Measurements from ENCODE around the gene ASIP. TPM values are rescaled to one million over a fixed set of nuclear protein-coding genes. Genes with fewer than 3 reads are reported as not detected.

ASIP gene
- total RNA-seq, 6 experiments from 2014 or later, result 0.42 TPM; not detected in 5

DNA sequence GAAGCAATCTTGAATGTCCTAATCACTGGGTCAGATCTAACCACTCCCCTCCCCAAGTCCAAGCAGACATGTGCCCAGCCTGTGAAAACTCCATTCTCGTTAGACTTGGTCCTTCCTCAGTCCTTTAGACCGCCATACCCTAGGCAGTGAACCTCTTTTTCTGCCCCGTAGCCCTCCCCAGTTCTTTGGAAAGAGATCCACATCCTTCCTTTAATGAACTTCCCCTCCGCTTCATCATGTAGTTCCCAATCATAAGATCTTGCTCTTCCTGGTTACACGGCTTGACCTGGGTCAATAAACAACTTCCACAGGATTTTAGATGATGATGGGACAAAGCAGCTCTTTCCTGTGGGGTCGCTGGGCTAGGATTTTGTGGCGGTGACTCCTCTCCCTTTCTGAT is 52.4 kb downstream of the ASIP start:
- no peak for DNase-seq
- H3K27me3 ChIP-seq, result no peaks in the 10 kb centered on the region
- H3K36me3 ChIP-seq, result peaks cover 6 to 56% (median 25%) of the 10 kb centered on the region in 4 donors
- no peak overlapping the region for H3K27ac ChIP-seq
- intact Hi-C loops (cut with DNase I), result no loop called here
- peaks cover 0 to 18% (median 8%) of the 10 kb centered on the region in 4 donors for H3K4me1 ChIP-seq
- peak; percentile 24 to 51 (median 35) for ATAC-seq
- H3K4me3 ChIP-seq, result no peak overlapping the region
- 56% methylated on average over 7 of the region's 7 CpGs for WGBS (ENCODE audit: insufficient coverage, low coverage, low lambda C conversion rate, missing lambda C conversion rate)
- H3K9me3 ChIP-seq, result no peaks in the 10 kb centered on the region
- TF ChIP-seq, protein P1, sequence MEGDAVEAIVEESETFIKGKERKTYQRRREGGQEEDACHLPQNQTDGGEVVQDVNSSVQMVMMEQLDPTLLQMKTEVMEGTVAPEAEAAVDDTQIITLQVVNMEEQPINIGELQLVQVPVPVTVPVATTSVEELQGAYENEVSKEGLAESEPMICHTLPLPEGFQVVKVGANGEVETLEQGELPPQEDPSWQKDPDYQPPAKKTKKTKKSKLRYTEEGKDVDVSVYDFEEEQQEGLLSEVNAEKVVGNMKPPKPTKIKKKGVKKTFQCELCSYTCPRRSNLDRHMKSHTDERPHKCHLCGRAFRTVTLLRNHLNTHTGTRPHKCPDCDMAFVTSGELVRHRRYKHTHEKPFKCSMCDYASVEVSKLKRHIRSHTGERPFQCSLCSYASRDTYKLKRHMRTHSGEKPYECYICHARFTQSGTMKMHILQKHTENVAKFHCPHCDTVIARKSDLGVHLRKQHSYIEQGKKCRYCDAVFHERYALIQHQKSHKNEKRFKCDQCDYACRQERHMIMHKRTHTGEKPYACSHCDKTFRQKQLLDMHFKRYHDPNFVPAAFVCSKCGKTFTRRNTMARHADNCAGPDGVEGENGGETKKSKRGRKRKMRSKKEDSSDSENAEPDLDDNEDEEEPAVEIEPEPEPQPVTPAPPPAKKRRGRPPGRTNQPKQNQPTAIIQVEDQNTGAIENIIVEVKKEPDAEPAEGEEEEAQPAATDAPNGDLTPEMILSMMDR (IDR thresholded peaks at IDR 0.05), result no peak
- no peak for TF ChIP-seq POLR2A (IDR thresholded peaks at IDR 0.05)

DNA sequence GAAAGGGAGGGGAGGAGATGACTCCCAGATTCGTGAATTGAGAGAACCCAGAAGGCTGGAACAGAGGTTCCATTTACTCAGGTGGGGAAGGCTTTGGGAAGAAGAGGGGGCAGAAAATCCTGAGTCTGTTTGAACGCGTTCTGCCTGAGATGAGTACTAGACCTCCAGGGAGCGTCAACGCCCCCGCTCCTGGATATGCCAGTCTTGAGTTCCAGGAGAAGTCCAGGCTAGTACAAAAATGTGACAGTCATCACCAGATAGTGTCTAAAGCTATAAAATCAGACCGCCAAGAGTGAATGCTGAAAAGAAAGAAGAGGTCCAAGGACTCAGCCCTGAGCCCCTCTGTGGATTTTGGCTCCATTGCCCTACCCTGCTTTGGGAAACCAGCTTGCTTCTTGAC is 53.3 kb downstream of the ASIP start:
- no peak for ATAC-seq
- 94% methylated on average over 7 of the region's 7 CpGs for WGBS (ENCODE audit: insufficient coverage, low coverage, low lambda C conversion rate, missing lambda C conversion rate)
- Histone ChIP-seq H3K4me3 (no peak overlapping the region), H3K27ac (no peak overlapping the region), H3K27me3 (no peaks in the 10 kb centered on the region), H3K36me3 (peaks cover 6 to 56% (median 25%) of the 10 kb centered on the region in 4 donors), H3K4me1 (peaks cover 0 to 18% (median 8%) of the 10 kb centered on the region in 4 donors), H3K9me3 (no peaks in the 10 kb centered on the region)
- intact Hi-C loops (cut with DNase I), result no loop called here
- DNase-seq, result no peak
- TF ChIP-seq POLR2A (IDR thresholded peaks at IDR 0.05), result no peak
- TF ChIP-seq, protein P1 (IDR thresholded peaks at IDR 0.05), result no peak

DNA sequence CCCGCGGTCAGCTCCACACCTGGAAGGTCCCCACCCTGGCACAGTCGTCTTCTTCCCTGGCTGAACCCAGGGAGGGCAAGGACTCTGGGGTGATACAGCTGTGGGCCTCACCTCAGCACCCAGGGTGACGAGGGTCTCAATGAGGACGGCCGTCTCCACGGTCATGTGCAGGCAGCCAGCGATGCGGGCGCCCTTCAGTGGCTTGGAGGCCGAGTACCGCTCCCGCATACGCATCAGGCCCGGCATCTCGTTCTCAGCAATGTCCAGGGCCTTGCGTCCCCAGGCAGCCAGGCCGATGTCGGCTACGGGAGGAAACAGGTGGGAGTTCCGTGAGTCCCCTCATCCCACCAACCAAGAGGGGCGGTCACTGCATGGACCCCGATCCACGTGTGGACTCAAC is 54.1 kb downstream of the ASIP start:
- intact Hi-C loops (cut with DNase I), result no loop called here
- peak in 1 of 4 donors; percentile 4 for ATAC-seq
- Histone ChIP-seq H3K27ac (no peak overlapping the region), H3K27me3 (no peaks in the 10 kb centered on the region), H3K9me3 (no peaks in the 10 kb centered on the region), H3K4me3 (no peak overlapping the region), H3K36me3 (peaks cover 2 to 49% (median 23%) of the 10 kb centered on the region in 4 donors), H3K4me1 (peaks cover 0 to 25% (median 10%) of the 10 kb centered on the region in 4 donors)
- TF ChIP-seq POLR2A (IDR thresholded peaks at IDR 0.05), result no peak
- TF ChIP-seq, protein P1 (IDR thresholded peaks at IDR 0.05), result no peak
- no peak for DNase-seq
- WGBS (ENCODE audit: insufficient coverage, low coverage, low lambda C conversion rate, missing lambda C conversion rate), result 78% methylated on average over 3 of the region's 24 CpGs

DNA sequence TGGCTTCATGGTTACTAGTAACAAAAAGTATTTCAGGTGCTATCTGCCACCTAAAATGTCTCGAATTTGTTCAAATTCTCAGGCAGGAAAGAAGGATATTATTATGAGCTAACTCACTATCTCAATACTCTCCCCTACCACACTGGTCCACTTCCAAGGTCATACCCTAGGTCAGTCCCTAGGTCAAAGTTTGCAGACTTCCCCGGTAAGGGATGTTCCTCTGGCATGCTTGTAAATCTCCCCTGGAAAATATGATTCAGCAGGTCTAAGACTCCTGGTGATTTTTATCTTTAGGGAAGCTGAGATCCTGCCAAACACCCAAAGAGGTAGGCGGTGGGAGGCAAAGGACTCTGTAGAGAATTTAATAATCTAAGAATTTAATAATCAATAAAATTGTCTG is 55.2 kb downstream of the ASIP start:
- 41% methylated on average over 3 of the region's 3 CpGs for WGBS (ENCODE audit: insufficient coverage, low coverage, low lambda C conversion rate, missing lambda C conversion rate)
- peak; percentile 36 to 47 (median 42) for ATAC-seq
- H3K4me3 ChIP-seq, result no peak overlapping the region
- H3K36me3 ChIP-seq, result peaks cover under 1 to 37% (median 13%) of the 10 kb centered on the region in 4 donors
- peaks cover 0 to 37% (median 16%) of the 10 kb centered on the region in 4 donors for H3K4me1 ChIP-seq
- intact Hi-C loops (cut with DNase I), result no loop called here
- no peak for TF ChIP-seq POLR2A (IDR thresholded peaks at IDR 0.05)
- TF ChIP-seq, protein P1 (IDR thresholded peaks at IDR 0.05), result no peak
- H3K27ac ChIP-seq, result peak overlapping the region in 2 of 3 donors; percentile 4 to 30
- H3K9me3 ChIP-seq, result no peaks in the 10 kb centered on the region
- H3K27me3 ChIP-seq, result no peaks in the 10 kb centered on the region
- no peak for DNase-seq

All from right lobe of liver (tissue), 6 donors.